GM23248 (cell line): ENCODE data around the gene ERBB4. TPM values are rescaled to one million over a fixed set of nuclear protein-coding genes. Genes with fewer than 3 reads are reported as not detected.
"Not testable (repeated sequence)": the region's sequence is repeated elsewhere in the genome, so short reads cannot be mapped to it uniquely, and the experiment has no call there.

Source experiments
- DNase-seq: peaks from one replicate; pipeline ENCODE4 v3.0.0-alpha.2; 2015
- H2AFZ ChIP-seq: fragments of 200-600 bp; sonication (generic); 2 replicates; pipeline ENCODE4 v1.6.1; 2016; ENCODE audit warnings: antibody characterized with exemption
- H3F3A ChIP-seq: fragments of 200-600 bp; sonication (generic); 2 replicates; pipeline ENCODE4 v1.6.1; 2016; ENCODE audit warnings: mild to moderate bottlenecking, antibody characterized with exemption, mixed run types; ENCODE audit not compliant: insufficient read depth
- H3K27ac ChIP-seq: fragments of 200-600 bp; sonication (generic); 2 replicates; pipeline ENCODE4 v1.5.1; 2016; ENCODE audit warnings: mild to moderate bottlenecking
- H3K27me3 ChIP-seq: fragments of 200-600 bp; sonication (generic); replicated peaks from 2 replicates; pipeline ENCODE4 v1.6.1; 2016; ENCODE audit warnings: mild to moderate bottlenecking; ENCODE audit not compliant: insufficient read depth
- H3K36me3 ChIP-seq: fragments of 200-600 bp; sonication (generic); 2 replicates; pipeline ENCODE4 v1.6.1; 2016; ENCODE audit warnings: low read depth, mild to moderate bottlenecking
- H3K4me1 ChIP-seq: fragments of 200-600 bp; sonication (generic); 2 replicates; pipeline ENCODE4 v1.6.1; 2016; ENCODE audit warnings: mild to moderate bottlenecking; ENCODE audit not compliant: insufficient read depth
- H3K4me2 ChIP-seq: fragments of 200-600 bp; sonication (generic); one replicate; pipeline ENCODE4 v1.6.1; 2016; ENCODE audit warnings: mild to moderate bottlenecking; ENCODE audit not compliant: unreplicated experiment
- H3K4me3 ChIP-seq: fragments of 200-600 bp; sonication (generic); 2 replicates; pipeline ENCODE4 v1.5.1; 2016; ENCODE audit warnings: mild to moderate bottlenecking
- H3K79me2 ChIP-seq: fragments of 200-600 bp; sonication (generic); 2 replicates; pipeline ENCODE4 v1.6.1; 2016; ENCODE audit warnings: mild to moderate bottlenecking; ENCODE audit not compliant: insufficient read depth
- H3K9ac ChIP-seq: fragments of 200-600 bp; sonication (generic); 2 replicates; pipeline ENCODE4 v1.6.1; 2016; ENCODE audit warnings: mild to moderate bottlenecking
- H3K9me2 ChIP-seq: fragments of 200-600 bp; sonication (generic); 2 replicates; pipeline ENCODE4 v1.6.1; 2016; ENCODE audit warnings: mixed run types, mild to moderate bottlenecking, moderate library complexity; ENCODE audit not compliant: insufficient read depth
- H3K9me3 ChIP-seq: fragments of 200-600 bp; sonication (generic); one replicate; pipeline ENCODE4 v1.6.1; 2017; ENCODE audit warnings: low read depth
- H4K20me1 ChIP-seq: fragments of 200-600 bp; sonication (generic); 2 replicates; pipeline ENCODE4 v1.6.0; 2016; ENCODE audit not compliant: insufficient read depth
- EZH2 ChIP-seq: fragments of 200-600 bp; sonication (generic); IDR thresholded peaks from 2 replicates; pipeline ENCODE4 v1.6.1; 2018; ENCODE audit warnings: antibody characterized with exemption, mild to moderate bottlenecking; ENCODE audit not compliant: insufficient read depth, poor library complexity, severe bottlenecking
- EZH2phosphoT487 ChIP-seq: fragments of 200-600 bp; sonication (generic); IDR thresholded peaks from 2 replicates; pipeline ENCODE4 v1.6.1; 2018; ENCODE audit warnings: antibody characterized with exemption, moderate library complexity, mild to moderate bottlenecking, low read depth; ENCODE audit not compliant: insufficient read depth
- WGBS, 2 experiments: methylation state at CpG; one replicate each; pipeline ENCODE4 v1.1.6; 2015 to 2017; ENCODE audit warnings: low lambda C conversion rate in 2 of 2, low coverage in 1 of 2; ENCODE audit errors: missing lambda C conversion rate in 2 of 2; 5-methylcytosine and 5-hydroxymethylcytosine counted together
- in situ Hi-C: fragments of 300-500 bp; cut with MboI; formaldehyde crosslinking; loops from 2 replicates; pipeline ENCODE4 v1.15.0; 2020
- polyA plus RNA-seq: library from polyadenylated mRNA; unstranded; fragments of >200 nt; fragmentation: Nextera tagmentation; extraction: Ambion mirVana; gene quantifications from 2 replicates; pipeline ENCODE4 v1.2.1, GENCODE V29; 2016
- total RNA-seq: library from RNA; depleted of rRNA; stranded (reverse); fragments of >200 nt; shearing (Covaris generic); gene quantifications from 2 replicates; pipeline ENCODE4 v1.2.3, GENCODE V29; 2014

Gene ERBB4
- total and polyA plus RNA-seq, 2 experiments from 2014 or later, result not detected

DNA sequence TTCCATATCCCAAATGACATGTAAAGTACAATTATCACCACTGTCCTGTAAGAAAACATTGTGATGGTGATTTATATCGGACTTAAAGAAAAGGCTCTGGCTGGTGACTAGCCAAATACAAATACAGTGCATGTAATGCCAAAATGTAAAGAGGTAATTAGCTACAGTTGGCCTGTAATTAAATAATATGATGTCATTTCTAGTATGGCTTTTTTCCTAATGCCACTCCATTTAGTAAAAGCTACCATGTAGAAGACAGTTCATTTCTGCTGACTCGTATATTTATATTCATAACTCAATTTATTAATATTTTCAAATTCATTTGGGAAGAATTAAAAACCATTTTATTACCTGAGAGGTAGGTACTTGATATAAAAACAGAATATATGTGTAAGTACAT, 815.7 kb downstream of the ERBB4 start:
- in situ Hi-C loops, result no loop called here

GRCh38 chr2:211721874-211722273, 816.7 kb downstream of the ERBB4 start:
- H3K36me3 ChIP-seq, H2AFZ ChIP-seq, H3K27me3 ChIP-seq, H4K20me1 ChIP-seq, H3K79me2 ChIP-seq, H3K4me2 ChIP-seq, H3K9me2 ChIP-seq, H3K4me3 ChIP-seq, DNase-seq, H3K27ac ChIP-seq, in situ Hi-C loops, H3K9me3 ChIP-seq, H3F3A ChIP-seq, H3K4me1 ChIP-seq, H3K9ac ChIP-seq: not testable (repeated sequence)
- WGBS, 2 experiments, result 35 to 45% methylated on average over 9 of the region's 9 CpGs

More for the DNA sequence above, 815.7 kb downstream of the ERBB4 start:
- no peaks in the 10 kb centered on the region for H3K27me3 ChIP-seq
- H3K9me3 ChIP-seq, result no peaks in the 10 kb centered on the region
- H3K4me2 ChIP-seq, result no peak overlapping the region
- no peak for TF ChIP-seq EZH2
- TF ChIP-seq EZH2phosphoT487, result no peak
- H3K4me3 ChIP-seq, result no peak overlapping the region
- no peak overlapping the region for H2AFZ ChIP-seq
- WGBS, 2 experiments, result 41 to 49% methylated on average over 2 of the region's 2 CpGs
- H4K20me1 ChIP-seq, result no peaks in the 10 kb centered on the region
- H3K9ac ChIP-seq, result no peak overlapping the region
- no peaks in the 10 kb centered on the region for H3K36me3 ChIP-seq
- H3K9me2 ChIP-seq, result no peaks in the 10 kb centered on the region
- no peaks in the 10 kb centered on the region for H3F3A ChIP-seq
- no peak overlapping the region for H3K27ac ChIP-seq
- H3K79me2 ChIP-seq, result no peaks in the 10 kb centered on the region
- no peaks in the 10 kb centered on the region for H3K4me1 ChIP-seq
- no peak for DNase-seq

- TF ChIP-seq EZH2phosphoT487 (no peak), EZH2 (no peak)
- no peaks in the 10 kb centered on the region for H3K36me3 ChIP-seq
- H3K4me1 ChIP-seq, result no peaks in the 10 kb centered on the region
- H4K20me1 ChIP-seq, result no peaks in the 10 kb centered on the region
- no peaks in the 10 kb centered on the region for H3K27me3 ChIP-seq
- in situ Hi-C loops, result no loop called here
- H3F3A ChIP-seq, result no peaks in the 10 kb centered on the region
- no peak overlapping the region for H3K4me2 ChIP-seq
- WGBS, 2 experiments, result 0 to 6% methylated on average over 1 of the region's 1 CpG
- no peaks in the 10 kb centered on the region for H3K79me2 ChIP-seq
- no peak overlapping the region for H3K27ac ChIP-seq
- no peak overlapping the region for H2AFZ ChIP-seq
- H3K9me3 ChIP-seq, result no peaks in the 10 kb centered on the region
- no peak for DNase-seq
- no peaks in the 10 kb centered on the region for H3K9me2 ChIP-seq
- H3K9ac ChIP-seq, result no peak overlapping the region
- no peak overlapping the region for H3K4me3 ChIP-seq
Measured at GRCh38 chr2:211709389-211709788, 829.2 kb downstream of the ERBB4 start.

DNA sequence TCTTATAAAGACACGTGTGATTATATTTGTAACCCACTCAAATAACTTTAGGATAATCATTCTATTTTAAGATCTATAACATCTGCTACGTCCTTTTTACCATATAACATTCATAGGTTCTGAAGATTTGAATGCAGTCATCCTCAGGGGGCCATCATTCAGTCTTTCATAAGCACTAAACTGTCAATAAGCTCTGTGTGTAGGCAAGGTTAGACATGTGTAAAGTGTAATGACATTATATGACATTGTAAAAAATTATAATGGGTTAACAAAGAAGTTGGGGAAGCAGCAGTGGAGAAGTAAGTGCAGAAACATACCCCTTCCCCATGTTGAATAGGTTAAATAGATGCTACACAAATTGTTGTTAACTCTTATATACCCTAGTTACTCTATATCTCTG, 845.9 kb downstream of the ERBB4 start:
- no peaks in the 10 kb centered on the region for H3K79me2 ChIP-seq
- no peaks in the 10 kb centered on the region for H3K4me1 ChIP-seq
- in situ Hi-C loops, result no loop called here
- H3K36me3 ChIP-seq, result no peaks in the 10 kb centered on the region
- no peak overlapping the region for H3K9ac ChIP-seq
- no peaks in the 10 kb centered on the region for H3K9me3 ChIP-seq
- H2AFZ ChIP-seq, result no peak overlapping the region
- no peak overlapping the region for H3K27ac ChIP-seq
- WGBS, 2 experiments, result 2 to 5% methylated on average over 2 of the region's 2 CpGs
- H3K27me3 ChIP-seq, result no peaks in the 10 kb centered on the region; the same call in 1 of the 2 replicates
- DNase-seq, result no peak
- no peaks in the 10 kb centered on the region for H3F3A ChIP-seq
- H3K4me3 ChIP-seq, result no peak overlapping the region
- no peak overlapping the region for H3K4me2 ChIP-seq
- H4K20me1 ChIP-seq, result no peaks in the 10 kb centered on the region
- TF ChIP-seq EZH2 (no peak), EZH2phosphoT487 (no peak)
- H3K9me2 ChIP-seq, result no peaks in the 10 kb centered on the region

DNA sequence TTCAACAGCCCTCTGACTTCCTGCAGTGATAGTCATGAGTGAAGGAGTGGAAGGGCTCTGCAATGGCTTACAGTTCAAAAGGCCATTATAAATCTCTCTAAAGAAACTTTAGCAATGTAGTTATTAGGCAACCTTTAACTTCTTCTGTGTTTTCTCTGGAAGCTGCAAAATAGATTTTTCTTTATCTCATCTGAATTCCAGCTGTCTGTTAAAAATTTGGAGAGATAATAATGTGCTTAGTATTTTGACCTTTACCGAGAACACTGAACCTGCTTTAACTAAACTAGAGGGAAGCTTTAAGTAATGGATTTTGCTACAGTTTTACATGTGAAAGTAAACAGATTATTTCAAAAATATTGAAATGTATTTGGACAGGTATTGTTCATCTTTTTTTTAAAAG, 847.9 kb downstream of the ERBB4 start:
- Histone ChIP-seq H3K4me1 (no peaks in the 10 kb centered on the region), H3K4me2 (no peak overlapping the region), H3K4me3 (no peak overlapping the region), H3F3A (no peaks in the 10 kb centered on the region), H3K27me3 (no peaks in the 10 kb centered on the region; the same call in 1 of the 2 replicates), H3K36me3 (no peaks in the 10 kb centered on the region), H4K20me1 (no peaks in the 10 kb centered on the region), H3K9me2 (no peaks in the 10 kb centered on the region), H3K9me3 (no peaks in the 10 kb centered on the region), H3K27ac (no peak overlapping the region), H3K9ac (no peak overlapping the region), H3K79me2 (no peaks in the 10 kb centered on the region), H2AFZ (no peak overlapping the region)
- WGBS, 2 experiments, result 67 to 70% methylated on average over 1 of the region's 1 CpG
- no peak for DNase-seq
- in situ Hi-C loops, result no loop called here
- TF ChIP-seq EZH2phosphoT487, result no peak
- no peak for TF ChIP-seq EZH2
